GM20431 (cell line): ENCODE results near the gene UVRAG.
"Not testable (repeated sequence)": the region's sequence is repeated elsewhere in the genome, so short reads cannot be mapped to it uniquely, and the experiment has no call there.

Source experiments
- in situ Hi-C: fragments of 300-500 bp; cut with MseI, MboI; formaldehyde crosslinking; loops from one replicate; pipeline ENCODE4 v1.15.0; 2020; ENCODE audit warnings: low sequenced_read_pairs; ENCODE audit not compliant: unreplicated experiment

Gene UVRAG

GRCh38 chr11:75939992-75940391, 125.0 kb downstream of the UVRAG start:
- in situ Hi-C loops, result no loop called here

GRCh38 chr11:75940911-75941310, 125.9 kb downstream of the UVRAG start:
- in situ Hi-C loops, result no loop called here

GRCh38 chr11:75944515-75944914, 129.5 kb downstream of the UVRAG start:
- in situ Hi-C loops, result no loop called here

- in situ Hi-C loops, result no loop called here
These were observed 130.4 kb downstream of the UVRAG start for GRCh38 chr11:75945446-75945845.

- in situ Hi-C loops, result no loop called here
These were observed 130.9 kb downstream of the UVRAG start for GRCh38 chr11:75945947-75946346.

- in situ Hi-C loops, result no loop called here
These were observed 131.8 kb downstream of the UVRAG start for GRCh38 chr11:75946531-75947530.

- in situ Hi-C loops, result no loop called here
These were observed 134.1 kb downstream of the UVRAG start for GRCh38 chr11:75949023-75949672.

GRCh38 chr11:75950141-75950540, 135.1 kb downstream of the UVRAG start:
- in situ Hi-C loops, result no loop called here

GRCh38 chr11:75954039-75954438, 139.0 kb downstream of the UVRAG start:
- in situ Hi-C loops, result no loop called here

- in situ Hi-C loops, result no loop called here
These were observed 140.4 kb downstream of the UVRAG start for GRCh38 chr11:75955443-75955842.

- in situ Hi-C loops, result no loop called here
These were observed 144.5 kb downstream of the UVRAG start for GRCh38 chr11:75959540-75959939.

GRCh38 chr11:75964071-75964470, 149.1 kb downstream of the UVRAG start:
- in situ Hi-C loops, result no loop called here

GRCh38 chr11:75966537-75967287, 151.7 kb downstream of the UVRAG start:
- in situ Hi-C loops, result no loop called here

- in situ Hi-C loops, result no loop called here
These were observed 153.1 kb downstream of the UVRAG start for GRCh38 chr11:75968021-75968625.

- in situ Hi-C loops, result no loop called here
These were observed 154.8 kb downstream of the UVRAG start for GRCh38 chr11:75969626-75970308.

GRCh38 chr11:75973710-75974109, 158.7 kb downstream of the UVRAG start:
- in situ Hi-C loops, result not testable (repeated sequence)

GRCh38 chr11:75979075-75979474, 164.1 kb downstream of the UVRAG start:
- in situ Hi-C loops, result not testable (repeated sequence)

- in situ Hi-C loops, result not testable (repeated sequence)
These were observed 164.5 kb downstream of the UVRAG start for GRCh38 chr11:75979479-75980027.

GRCh38 chr11:75980031-75980430, 165.0 kb downstream of the UVRAG start:
- in situ Hi-C loops, result no loop called here
